T1000 (cell line): ENCODE results near the gene TCN1.
"Not testable (repeated sequence)": the region's sequence is repeated elsewhere in the genome, so short reads cannot be mapped to it uniquely, and the experiment has no call there.

Experiments used
- DNase-seq: peaks from one replicate; lab custom pipeline; 2025; ENCODE audit warnings: mixed read lengths; lab: John Stamatoyannopoulos, UW

TCN1 gene, protein sequence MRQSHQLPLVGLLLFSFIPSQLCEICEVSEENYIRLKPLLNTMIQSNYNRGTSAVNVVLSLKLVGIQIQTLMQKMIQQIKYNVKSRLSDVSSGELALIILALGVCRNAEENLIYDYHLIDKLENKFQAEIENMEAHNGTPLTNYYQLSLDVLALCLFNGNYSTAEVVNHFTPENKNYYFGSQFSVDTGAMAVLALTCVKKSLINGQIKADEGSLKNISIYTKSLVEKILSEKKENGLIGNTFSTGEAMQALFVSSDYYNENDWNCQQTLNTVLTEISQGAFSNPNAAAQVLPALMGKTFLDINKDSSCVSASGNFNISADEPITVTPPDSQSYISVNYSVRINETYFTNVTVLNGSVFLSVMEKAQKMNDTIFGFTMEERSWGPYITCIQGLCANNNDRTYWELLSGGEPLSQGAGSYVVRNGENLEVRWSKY

DNA sequence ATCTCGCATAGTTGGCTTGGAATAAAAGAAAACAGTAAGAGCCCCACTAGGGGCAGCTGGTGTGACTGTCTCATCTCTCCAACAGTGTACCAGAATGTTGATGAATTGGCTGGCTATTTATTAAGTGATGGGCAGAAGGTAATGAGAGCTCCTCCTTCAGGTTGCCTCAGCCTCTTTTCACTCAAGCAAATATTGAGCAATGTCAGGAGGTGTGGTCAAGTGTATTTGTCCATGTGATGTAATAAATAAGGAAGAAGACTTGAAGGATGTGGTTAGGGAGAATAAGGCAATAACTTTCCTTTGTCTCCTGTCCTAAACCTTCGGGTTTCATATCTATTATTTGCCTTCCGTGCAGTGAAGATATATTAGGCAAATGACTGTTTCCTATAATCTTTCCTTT is at the start of gene TCN1:
Gene TCN1 (minus strand): TSS at position 91 of the 400 bp plus-strand sequence. CDS start 17 bp downstream, at position 74.
- DNase-seq = no peak

DNA sequence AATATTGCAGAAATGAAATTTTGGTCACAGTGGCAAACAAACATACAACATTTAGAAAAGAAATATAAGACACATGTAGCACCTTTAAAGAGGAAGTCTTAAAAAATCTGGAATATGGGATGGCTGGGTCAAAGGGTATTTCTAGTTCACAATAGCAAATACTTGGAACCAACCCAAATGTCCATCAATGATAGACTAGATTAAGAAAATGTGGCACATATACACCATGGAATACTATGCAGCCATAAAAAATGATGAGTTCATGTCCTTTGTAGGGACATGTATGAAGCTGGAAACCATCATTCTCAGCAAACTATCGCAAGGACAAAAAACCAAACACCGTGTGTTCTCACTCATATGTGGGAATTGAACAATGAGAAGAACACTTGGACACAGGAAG is 37.3 kb upstream of the TCN1 start:
- not testable (repeated sequence) for DNase-seq

DNA sequence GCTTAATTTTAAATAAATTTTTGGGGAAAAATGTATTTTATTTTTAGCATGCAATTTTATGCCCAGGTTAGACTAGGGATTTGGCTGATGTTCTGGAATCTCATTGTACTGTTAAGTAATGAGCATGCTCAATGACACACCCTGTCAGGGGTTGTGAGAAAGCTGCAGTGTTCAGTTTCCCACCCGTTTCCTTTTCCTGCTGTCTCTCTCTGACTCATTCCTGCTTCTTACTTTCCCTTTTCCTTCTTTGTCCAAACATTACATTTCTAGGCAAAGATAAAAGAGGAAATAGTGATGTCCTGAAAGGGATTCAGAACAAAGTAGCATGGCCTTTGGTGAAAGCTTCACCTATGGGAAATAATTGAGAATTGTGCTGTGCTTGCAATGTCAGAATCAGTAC is 35.0 kb upstream of the TCN1 start:
- DNase-seq = no peak

DNA sequence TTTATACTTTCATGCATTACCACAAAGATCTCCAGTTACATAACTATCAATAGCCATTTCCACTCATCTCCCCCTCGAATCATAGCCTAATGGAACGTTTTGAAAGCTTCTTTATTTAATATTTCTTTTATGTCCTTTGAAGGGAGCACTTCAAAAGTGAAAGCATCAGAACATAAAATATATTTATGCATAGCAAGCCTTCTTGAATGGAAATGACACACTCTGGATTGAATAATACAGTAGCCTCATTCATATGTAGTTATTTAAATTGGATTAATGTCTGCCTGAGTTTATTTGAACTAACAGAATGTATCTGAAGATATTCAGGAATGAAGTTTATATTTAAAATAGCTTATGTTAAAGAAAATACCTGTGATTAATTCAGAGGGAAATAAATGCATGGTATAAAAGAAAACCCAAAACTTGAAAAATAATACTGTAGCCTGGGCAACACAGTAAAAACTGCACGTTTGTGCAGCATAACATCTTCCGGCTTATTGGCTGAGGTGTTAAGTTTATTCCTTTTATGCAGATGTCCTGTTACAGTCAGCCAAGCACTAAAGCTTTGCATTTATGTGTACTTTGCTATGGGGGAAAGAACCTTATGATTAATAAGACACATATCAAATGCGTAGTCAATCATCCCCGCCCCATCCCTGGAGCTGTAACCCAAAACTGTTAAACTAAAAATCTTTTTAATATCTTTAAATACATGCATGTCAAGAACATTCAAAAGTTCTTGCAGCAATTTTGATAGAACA is 34.3 kb upstream of the TCN1 start:
- DNase-seq = no peak

DNA sequence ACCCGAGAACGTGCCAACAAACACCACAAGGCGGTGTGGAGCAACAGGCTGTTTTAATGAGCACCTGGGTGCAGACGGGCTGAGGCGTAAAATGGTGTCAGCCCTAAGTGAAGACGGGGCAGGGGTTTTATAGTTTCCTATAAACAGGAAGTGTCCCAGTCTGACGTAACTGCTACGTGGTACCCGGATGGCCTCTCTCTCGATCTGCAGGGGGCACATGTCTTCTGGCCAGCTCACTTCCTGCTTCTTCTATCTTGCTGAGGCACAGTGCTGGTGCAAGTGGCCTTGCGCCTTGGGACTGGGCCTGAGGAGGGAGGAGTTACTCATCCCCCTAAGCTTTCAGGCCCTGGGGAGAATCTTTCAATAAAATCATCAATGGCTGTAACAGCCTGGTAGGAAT is 33.2 kb upstream of the TCN1 start:
- DNase-seq = no peak

DNA sequence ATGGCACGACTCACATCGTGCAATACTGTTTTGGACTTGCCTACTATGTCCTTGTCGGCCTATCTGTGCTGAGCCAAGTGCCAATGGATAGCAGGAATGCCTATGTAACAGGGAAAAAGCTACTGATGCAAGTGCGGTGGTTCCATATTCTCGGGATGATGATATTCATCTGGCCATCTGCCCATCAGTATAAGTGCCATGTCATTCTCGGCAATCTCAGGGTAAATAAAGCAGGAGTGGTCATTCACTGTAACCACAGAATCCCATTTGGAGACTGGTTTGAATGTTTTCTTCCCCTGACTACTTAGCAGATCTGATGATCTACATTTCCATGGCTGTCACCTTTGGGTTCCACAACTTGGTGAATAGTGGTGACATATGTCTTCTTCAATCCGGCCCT is 32.4 kb upstream of the TCN1 start:
- DNase-seq = no peak

DNA sequence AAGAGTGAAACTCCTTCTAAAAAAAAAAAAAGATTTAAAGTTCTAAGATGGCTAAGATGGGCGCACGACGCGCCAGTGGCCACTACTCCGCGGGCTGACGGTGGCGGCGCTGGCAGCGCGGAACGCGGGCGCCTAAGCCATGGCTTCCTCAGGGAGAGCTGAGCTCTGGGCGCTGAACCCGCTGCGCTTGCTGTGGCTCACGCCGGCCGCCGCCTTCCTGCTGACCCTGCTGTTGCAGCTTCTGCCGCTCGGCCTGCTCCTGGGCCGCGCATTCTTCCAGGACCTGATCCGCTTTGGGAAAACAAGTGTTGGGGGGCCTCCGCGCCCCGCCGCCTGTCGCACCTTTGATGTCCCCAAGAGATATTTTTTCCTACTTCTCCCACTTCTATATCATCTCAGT is 31.8 kb upstream of the TCN1 start:
- DNase-seq = no peak

DNA sequence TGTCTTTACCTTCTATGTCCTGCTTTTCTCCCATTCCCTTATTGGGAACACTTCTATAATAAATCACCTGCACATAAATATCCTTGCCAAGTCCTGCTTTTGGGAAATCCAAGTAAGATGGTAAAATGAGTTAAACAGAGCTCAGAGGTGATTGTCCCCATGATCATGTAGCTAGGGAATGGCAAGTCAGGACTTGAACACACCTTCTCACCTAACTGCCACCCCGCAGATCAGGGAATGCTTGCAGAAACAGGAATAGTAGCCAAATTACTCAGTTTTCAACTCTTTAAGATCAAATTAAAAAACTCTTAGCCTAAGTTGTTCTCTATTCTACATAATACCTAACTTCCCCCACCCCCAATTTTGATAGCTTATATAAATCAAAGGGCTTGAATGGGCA is 28.3 kb upstream of the TCN1 start:
- DNase-seq = no peak

DNA sequence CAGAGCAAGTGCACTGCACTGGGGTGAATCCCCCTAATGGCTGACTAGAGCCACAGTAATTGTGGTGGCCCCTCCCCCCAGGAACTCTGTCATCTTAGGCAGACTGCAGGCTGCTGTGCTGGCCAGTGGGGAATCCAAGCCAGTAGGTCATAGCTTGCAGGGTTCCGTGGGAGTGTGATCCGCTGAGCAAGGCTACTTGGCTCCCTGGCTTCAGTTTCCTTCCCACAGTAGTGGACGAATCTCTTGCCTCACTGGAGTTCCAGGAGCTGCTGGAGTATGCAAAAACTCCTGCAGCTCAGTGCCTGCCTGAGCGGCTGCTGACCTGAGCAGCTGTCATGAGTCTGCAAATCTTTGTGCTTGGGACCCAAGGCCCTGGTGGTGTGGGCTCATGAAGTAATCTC is 25.5 kb upstream of the TCN1 start:
- no peak for DNase-seq

DNA sequence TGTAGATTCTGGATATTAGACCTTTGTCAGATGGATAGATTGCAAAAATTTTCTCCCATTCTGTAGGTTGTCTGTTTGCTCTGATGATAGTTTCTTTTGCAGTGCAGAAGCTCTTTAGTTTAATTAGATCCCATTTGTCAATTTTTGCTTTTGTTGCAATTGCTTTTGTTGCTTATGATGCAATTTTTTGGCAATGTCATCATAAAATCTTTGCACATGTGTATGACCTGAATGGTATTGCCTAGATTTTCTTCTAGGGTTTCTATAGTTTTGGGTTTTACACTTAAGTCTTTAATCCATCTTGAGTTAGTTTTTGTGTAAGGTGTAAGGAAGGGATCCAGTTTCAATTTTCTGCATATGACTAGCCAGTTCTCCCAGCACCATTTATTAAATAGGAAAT is 20.9 kb upstream of the TCN1 start:
- DNase-seq = not testable (repeated sequence)

DNA sequence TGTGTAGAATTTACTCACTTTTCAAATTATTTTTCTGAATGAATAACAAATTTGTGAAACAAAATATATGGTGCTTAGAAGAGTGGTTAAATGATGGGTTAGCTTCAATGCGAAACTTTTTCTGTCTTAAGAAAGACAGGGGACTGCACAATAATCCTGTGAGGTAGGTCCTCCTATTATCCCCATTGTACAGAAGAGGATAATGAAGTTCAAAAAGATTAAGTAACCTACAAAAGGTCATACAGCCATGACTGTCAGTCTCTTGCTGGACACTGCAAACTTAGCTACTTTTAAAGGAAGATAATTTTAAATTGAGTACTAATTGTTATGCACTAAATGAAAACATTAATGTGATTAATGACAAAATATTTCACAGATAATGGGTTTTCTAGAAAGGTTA is 17.3 kb upstream of the TCN1 start:
- no peak for DNase-seq

DNA sequence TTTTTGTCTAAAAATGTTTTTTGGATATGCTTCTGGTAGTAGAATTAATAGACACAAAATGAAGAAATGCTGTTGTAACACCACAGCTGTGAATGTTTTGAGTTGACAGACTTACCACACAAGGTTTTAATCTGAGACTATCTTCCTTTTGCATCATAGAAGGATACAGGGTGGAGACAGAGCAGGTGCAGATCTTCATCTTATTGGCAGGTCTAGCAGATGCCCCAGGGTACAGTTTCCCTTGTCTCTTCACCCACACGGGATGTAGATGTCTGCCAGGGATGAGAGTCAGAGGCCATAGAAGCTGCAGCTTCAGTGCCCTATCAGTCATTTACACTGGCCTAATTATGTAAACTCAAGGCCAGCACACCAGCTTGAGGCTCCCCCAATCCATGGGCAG is 13.3 kb upstream of the TCN1 start:
- no peak for DNase-seq

DNA sequence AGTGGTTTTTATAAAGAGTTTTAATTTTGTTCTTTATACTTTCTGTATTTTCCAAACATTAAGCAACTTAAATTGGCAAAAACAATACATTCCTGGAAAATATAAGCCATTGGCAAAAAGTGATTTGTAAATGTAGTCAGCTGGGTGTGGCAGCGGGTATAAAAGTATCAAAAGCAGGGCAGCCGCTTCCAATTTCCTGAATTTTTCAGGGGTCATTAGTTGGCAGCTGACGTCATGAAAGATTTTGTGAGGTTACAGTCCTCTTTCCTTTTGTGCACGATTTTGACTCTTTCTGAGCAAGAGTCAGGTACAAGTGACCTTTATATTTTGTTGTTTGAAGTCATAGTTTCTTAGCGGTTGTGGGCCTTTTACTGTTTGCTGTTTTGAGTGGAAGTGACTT is 12.3 kb upstream of the TCN1 start, which contains the start of gene OOSP3:
Gene OOSP3 (plus strand): TSS at position 208 of the 400 bp plus-strand sequence. CDS start 27 bp downstream, at position 235.
- DNase-seq = no peak

DNA sequence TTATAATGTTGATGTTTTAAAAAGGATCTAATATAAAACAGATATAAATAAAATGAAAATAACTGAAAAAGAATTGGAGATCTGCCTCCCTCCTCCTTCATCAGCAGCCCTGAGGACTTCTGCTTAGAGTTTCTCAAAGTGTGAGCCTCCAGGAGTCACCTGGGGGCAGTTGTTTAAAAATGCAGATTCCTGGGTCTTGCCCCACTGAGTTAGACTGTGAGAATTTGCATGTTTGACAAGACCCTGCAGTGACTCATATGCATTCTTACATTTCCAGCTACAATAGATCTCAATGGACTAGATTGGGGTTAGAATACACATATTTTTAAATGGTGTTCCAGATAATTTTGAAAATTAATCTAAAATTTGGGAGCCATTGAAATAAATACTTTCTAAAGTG is 11.5 kb upstream of the TCN1 start:
- DNase-seq = no peak

DNA sequence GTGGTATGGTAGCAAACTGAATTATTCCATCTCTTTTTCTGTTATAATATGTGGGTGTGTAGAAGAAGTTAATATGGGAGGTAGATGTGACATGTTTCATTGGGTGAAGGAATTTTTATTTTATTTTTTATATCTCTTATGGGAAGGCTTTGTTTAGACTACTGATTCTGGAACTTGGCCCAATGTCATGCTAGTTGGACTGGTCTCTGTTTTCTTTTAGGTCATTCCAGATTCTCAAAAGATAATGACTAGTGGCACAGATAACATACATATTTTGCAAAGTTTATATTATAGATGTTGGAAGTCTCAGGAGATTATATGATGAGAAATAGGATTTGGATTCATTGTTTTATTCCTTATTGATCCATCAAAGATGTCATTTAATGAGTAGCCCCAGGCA is 11.0 kb upstream of the TCN1 start:
- DNase-seq = no peak

DNA sequence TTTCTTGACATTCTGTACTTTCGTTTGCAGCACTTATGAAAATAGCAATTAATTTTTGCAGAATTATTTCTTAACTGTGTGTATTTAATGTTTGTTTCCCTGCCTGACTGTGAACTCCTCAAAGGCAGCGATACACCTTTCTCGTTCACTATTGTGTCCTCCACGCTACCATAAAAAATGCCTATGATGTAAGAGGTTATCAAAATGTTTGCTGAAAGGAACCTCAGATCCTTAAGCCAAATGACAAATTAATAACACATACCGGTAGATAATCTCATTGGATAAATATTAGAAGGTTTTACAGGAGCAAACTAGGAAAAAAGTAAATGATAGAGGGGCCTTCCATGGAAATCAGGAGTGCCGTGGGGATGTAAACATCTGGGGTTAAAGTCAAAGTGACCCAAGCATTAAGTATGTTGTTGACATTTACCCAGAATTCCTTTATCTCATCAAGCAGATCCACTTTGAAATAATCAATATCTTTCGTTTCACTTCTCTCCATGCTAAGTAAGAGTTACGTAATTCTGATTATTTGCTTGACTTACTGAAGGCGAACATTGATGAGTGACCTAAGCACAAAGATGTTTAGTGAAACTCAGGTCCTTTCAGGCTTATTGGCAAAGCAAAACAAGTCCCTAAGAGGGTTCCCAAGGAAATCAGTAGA is 9.7 kb upstream of the TCN1 start:
- DNase-seq = no peak

DNA sequence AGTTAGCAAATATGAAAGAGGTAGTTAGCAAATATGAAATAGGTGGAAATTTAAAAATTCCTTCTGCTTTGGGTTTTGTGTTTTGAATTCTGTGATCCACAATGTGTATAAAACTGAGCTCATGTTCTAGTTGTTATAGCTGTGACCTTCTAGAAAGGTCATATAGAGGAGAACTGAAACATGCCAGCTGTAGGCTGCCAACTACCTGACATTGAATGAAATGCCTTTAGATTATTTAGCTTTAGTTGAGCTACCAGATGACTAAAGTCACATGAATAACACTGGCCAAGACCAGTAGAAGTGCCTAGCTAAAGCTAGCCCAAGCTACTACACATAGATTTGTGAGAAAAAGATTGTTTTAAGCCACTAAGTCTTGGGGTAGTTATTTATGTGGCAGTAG is 5.8 kb upstream of the TCN1 start:
- no peak for DNase-seq

DNA sequence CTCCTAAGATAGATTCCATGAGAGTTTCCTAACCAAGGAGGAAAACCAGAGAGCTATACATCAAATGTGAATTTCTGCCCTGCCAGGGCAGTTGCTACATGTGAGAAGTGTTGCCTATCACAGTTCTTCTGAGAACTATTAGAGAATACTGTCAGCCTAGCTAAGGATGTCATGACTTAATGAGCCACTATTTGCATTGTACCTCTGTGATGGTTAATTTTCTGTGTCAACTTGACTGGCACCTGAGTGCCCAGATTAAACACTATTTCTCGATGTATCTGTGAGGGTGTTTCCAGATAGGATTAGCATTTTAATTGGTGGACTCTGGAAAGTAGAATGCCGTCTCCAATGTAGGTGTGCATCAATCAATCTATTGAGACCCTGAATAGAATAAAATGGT is 1.7 kb upstream of the TCN1 start:
- DNase-seq = no peak

DNA sequence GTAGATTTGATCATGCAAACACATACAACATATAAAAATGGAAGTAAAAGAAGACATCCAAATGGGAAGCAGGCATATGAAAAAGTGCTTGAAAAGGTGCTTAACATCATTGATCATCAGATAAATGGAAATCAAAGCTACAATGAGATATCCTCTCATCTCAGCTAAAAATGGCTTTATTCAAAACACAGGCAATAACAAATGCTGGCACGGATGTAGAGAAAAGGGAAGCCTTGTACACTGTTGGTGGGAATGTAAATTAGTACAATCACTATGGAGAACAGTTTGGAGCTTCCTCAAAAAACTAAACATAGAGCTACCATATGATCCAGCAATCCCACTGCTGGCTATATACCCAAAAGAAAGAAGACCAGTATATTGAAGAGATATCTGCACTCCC is 549 bp upstream of the TCN1 start:
- no peak for DNase-seq

DNA sequence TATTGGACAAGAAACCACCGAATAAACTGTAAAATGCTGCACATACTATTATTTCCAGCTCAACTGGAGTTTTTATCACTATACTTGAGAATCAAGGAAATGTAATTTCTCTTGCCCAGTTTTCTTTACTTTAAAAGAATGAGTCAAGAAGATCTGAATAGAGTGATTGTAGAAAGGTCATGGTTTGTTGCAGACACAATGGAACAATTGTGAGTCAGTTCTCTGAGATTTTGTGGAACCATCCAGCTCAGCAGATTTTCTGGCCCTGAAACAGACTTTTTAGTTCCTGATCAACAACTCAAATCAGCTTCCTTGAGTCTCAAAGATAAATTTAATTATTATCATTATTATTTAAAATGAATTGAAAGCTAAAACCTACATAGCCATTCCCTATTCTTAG is 1.3 kb downstream of the TCN1 start:
- no peak for DNase-seq

DNA sequence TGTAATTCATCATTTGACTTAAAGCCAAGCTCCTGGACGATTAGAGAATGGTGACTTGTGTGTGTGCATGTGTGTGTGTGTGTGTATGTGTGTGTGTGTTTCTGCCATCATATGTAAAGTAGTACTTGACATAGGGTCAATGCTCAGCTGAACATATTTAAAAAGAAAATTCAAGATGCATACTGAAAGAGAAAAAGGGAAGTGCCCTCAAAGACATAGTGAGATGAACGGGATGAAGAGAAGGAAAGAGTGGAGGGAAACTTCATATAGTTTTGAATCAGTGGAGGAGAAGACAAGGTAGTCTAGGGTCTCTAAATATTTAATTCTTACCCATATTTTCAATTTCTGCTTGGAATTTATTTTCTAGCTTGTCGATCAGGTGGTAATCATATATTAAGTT is 4.0 kb downstream of the TCN1 start:
- DNase-seq = no peak

DNA sequence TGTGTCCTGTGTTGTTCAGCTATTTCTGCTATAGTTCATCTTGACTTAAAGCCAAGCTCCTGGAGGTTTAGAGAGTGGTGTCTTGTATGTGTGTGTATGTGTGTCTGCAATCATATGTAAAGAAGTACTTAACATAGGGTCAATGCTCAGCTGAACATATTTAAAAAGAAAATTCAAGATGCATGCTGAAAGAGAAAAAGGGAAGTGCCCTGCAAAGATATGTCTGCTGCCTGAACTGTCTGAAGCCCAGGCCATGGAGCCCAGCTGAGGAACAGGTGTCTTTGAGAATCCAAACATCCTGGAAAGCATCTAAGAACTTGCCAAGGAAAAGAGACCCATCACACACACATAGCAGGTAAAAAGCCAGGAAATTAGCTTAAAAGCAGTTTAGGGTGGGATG is 6.6 kb downstream of the TCN1 start:
- no peak for DNase-seq
